Right atrium auricular region (tissue), 2 donors: ENCODE results near the gene COQ4. TPM values are rescaled to one million over a fixed set of nuclear protein-coding genes. Genes with fewer than 3 reads are reported as not detected.

ENCODE experiments used
- DNase-seq: peaks from one replicate; pipeline ENCODE4 v3.0.0-alpha.2; 2019; ENCODE audit warnings: low spot score
- H3K27ac ChIP-seq, 2 donors: fragments of 200-600 bp; sonication (generic); 1 replicate in 1 of 2; 2 replicates in 1 of 2; pipeline ENCODE4 v1.5.1; 2016 to 2019
- H3K27me3 ChIP-seq, 2 donors: fragments of 200-600 bp; sonication (generic); one replicate each; pipeline versions ENCODE4 v1.5.1 to v1.6.0; 2017 to 2019
- H3K36me3 ChIP-seq: fragments of 200-600 bp; sonication (generic); one replicate; pipeline ENCODE4 v1.5.1; 2016
- H3K4me1 ChIP-seq, 2 donors: fragments of 200-600 bp; sonication (generic); one replicate each; pipeline versions ENCODE4 v1.5.1 to v1.6.0; 2017 to 2019
- H3K4me3 ChIP-seq, 2 donors: fragments of 200-600 bp; sonication (generic); 1 replicate in 1 of 2; 2 replicates in 1 of 2; pipeline ENCODE4 v1.5.1; 2017 to 2019; ENCODE audit warnings: mild to moderate bottlenecking in 1 of 2, moderate library complexity in 1 of 2
- H3K9me3 ChIP-seq, 2 donors: fragments of 200-600 bp; sonication (generic); one replicate each; pipeline ENCODE4 v1.5.1; 2019
- total RNA-seq, 2 donors: library from RNA; depleted of rRNA; stranded (reverse); fragments of >200 nt; gene quantifications; one replicate each; pipeline ENCODE4 v1.1.0, GENCODE V29; 2016
- TF ChIP-seq, protein P1 (sequence below), 2 donors: fragments of 200-600 bp; sonication (generic); IDR thresholded peaks; one replicate each; pipeline ENCODE4 v1.5.1; 2019; ENCODE audit warnings: antibody characterized with exemption in 2 of 2

Gene COQ4
- total RNA-seq, 2 donors from 2014 or later, result 31.4 to 33.6 TPM

GRCh38 chr9:128375865-128376264, 53.2 kb downstream of the COQ4 start:
- Histone ChIP-seq H3K4me3 (no peak overlapping the region), H3K27ac (no peak overlapping the region), H3K36me3 (peaks cover 25% of the 10 kb centered on the region), H3K27me3 (no peaks in the 10 kb centered on the region), H3K9me3 (no peaks in the 10 kb centered on the region), H3K4me1 (peaks cover 0 to 12% of the 10 kb centered on the region in 2 donors)
- no peak for DNase-seq
- TF ChIP-seq, protein P1, sequence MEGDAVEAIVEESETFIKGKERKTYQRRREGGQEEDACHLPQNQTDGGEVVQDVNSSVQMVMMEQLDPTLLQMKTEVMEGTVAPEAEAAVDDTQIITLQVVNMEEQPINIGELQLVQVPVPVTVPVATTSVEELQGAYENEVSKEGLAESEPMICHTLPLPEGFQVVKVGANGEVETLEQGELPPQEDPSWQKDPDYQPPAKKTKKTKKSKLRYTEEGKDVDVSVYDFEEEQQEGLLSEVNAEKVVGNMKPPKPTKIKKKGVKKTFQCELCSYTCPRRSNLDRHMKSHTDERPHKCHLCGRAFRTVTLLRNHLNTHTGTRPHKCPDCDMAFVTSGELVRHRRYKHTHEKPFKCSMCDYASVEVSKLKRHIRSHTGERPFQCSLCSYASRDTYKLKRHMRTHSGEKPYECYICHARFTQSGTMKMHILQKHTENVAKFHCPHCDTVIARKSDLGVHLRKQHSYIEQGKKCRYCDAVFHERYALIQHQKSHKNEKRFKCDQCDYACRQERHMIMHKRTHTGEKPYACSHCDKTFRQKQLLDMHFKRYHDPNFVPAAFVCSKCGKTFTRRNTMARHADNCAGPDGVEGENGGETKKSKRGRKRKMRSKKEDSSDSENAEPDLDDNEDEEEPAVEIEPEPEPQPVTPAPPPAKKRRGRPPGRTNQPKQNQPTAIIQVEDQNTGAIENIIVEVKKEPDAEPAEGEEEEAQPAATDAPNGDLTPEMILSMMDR (IDR thresholded peaks at IDR 0.05), result no peak

DNA sequence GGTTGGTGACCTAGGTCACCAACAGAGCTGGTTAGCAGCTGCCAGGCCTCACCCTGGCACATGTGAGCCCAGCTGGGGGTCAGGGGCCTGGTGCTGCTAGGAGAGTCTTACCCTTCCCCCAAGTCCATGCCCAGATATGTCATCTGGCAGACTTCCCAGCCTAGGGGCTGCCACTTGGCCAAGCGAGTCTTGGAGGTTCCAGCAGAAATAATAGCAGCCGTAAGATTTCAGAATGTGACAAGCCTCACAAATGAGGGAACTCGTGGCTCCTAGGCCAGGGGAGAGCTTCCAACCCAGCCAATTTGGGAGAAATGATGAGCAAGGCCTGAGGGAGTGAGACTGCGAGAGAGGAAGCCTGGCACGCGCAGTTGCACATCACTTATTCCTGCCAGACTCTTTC, 59.6 kb downstream of the COQ4 start:
- Histone ChIP-seq H3K27me3 (no peaks in the 10 kb centered on the region), H3K4me1 (no peaks in the 10 kb centered on the region), H3K27ac (no peak overlapping the region), H3K4me3 (no peak overlapping the region), H3K36me3 (peaks cover 40% of the 10 kb centered on the region), H3K9me3 (no peaks in the 10 kb centered on the region)
- TF ChIP-seq, protein P1 (IDR thresholded peaks at IDR 0.05), result no peak
- no peak for DNase-seq

GRCh38 chr9:128383007-128383753, 60.5 kb downstream of the COQ4 start:
- Histone ChIP-seq H3K27me3 (no peaks in the 10 kb centered on the region), H3K4me1 (no peaks in the 10 kb centered on the region), H3K36me3 (peaks cover 43% of the 10 kb centered on the region), H3K9me3 (no peaks in the 10 kb centered on the region), H3K4me3 (no peak overlapping the region), H3K27ac (no peak overlapping the region)
- no peak for DNase-seq
- TF ChIP-seq, protein P1 (IDR thresholded peaks at IDR 0.05), result no peak

Other genes with a start within 250 kb of the COQ4 start
- gene PTGES2, start 195.1 kb upstream of the COQ4 start, total RNA-seq, result 100 to 1,000 TPM; 114 to 118 TPM
- not detected for gene LCN2, start 173.4 kb upstream of the COQ4 start, total RNA-seq
- 100 to 1,000 TPM; 219 to 362 TPM for gene BBLN, start 162.6 kb upstream of the COQ4 start, total RNA-seq
- 10 to 100 TPM; 41.6 to 45.9 TPM for gene CIZ1, start 131.3 kb upstream of the COQ4 start, total RNA-seq
- gene DNM1, start 119.5 kb upstream of the COQ4 start, total RNA-seq, result 1 to 10 TPM; 2.5 to 3.9 TPM
- gene GOLGA2, start 46.8 kb upstream of the COQ4 start, total RNA-seq, result 10 to 100 TPM; 83.3 to 91.6 TPM
- 10 to 100 TPM; 21.5 to 23.0 TPM for gene SWI5, start 46.6 kb upstream of the COQ4 start, total RNA-seq
- gene TRUB2, start 392 bp upstream of the COQ4 start, total RNA-seq, result 10 to 100 TPM in 1 of 2 donors, 1 to 10 TPM in 1; 9.3 to 10.2 TPM
- 10 to 100 TPM; 16.6 to 26.9 TPM for gene SLC27A4, start 17.7 kb downstream of the COQ4 start, total RNA-seq
- gene URM1, start 48.5 kb downstream of the COQ4 start, total RNA-seq, result 10 to 100 TPM; 34.0 to 37.3 TPM
- gene CERCAM, start 98.0 kb downstream of the COQ4 start, total RNA-seq, result 10 to 100 TPM; 13.3 to 15.8 TPM
- gene ODF2, start 133.2 kb downstream of the COQ4 start, total RNA-seq, result 10 to 100 TPM in 1 of 2 donors, 1 to 10 TPM in 1; 9.7 to 12.1 TPM
- gene GLE1, start 181.9 kb downstream of the COQ4 start, total RNA-seq, result 10 to 100 TPM; 14.4 to 18.1 TPM
- 100 to 1,000 TPM; 233 to 270 TPM for gene SPTAN1, start 229.7 kb downstream of the COQ4 start, total RNA-seq